Measurements from ENCODE around the gene ARHGEF40. TPM values are rescaled to one million over a fixed set of nuclear protein-coding genes. Genes with fewer than 3 reads are reported as not detected.

The ARHGEF40 gene
- polyA plus RNA-seq, 1 donor, result 82.7 TPM

DNA sequence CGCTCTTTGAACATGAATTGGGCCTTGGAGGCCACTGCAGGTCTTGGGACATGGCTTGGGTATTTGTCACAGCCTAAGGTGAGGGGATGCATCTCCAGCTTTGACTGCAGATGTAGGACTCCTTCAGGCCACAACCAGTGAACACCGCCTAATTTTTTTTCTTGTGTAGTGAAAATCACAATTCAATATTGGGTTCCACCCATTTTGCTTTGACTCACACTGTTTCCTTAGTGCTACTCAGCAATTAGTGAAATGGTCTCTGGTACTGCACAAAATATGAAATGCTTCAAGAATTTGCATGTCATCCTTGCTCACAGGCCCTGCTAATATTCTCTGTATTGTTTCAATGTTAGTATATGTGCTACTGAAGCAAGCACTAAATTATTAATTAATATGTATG is 43.3 kb downstream of the ARHGEF40 start:
- no peak for DNase-seq

DNA sequence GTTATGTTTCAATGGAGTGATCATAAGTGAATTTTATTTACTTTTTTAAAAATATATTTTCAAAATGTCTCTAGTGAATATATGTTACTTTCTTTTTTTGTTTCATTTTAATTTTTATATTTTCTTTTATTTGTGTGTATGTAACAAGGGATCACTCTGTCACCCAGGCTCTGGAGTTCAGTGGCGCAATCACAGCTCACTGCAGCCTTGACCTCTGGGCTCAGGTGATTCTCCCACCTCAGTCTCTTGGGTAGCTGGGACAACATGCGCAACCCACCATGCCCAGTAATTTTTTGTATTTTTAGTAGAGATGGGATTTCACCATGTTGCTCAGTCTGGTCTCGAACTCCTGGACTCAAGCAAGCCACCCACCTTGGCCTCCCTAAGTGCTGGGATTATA is 48.8 kb downstream of the ARHGEF40 start:
- DNase-seq, result no peak

DNA sequence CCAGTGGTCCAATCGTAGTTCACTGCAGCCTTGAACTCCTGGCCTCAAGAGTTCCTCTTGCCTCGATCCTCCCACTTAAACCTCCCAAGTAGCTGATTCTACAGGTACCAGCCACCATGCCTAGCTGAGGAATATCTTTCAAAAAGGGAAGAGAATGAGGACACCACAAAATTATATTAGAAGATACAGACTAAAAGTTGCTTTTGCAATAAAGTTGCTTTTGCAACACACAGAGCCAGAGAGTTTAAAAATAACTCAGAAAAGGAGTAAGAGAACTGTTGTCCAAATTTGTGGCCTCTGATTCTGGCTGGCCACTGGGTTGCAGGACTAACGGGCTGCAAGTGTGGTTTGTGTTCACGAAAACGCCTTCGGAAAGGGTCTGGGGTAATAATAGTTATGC is 50.6 kb downstream of the ARHGEF40 start:
- no peak for DNase-seq

DNA sequence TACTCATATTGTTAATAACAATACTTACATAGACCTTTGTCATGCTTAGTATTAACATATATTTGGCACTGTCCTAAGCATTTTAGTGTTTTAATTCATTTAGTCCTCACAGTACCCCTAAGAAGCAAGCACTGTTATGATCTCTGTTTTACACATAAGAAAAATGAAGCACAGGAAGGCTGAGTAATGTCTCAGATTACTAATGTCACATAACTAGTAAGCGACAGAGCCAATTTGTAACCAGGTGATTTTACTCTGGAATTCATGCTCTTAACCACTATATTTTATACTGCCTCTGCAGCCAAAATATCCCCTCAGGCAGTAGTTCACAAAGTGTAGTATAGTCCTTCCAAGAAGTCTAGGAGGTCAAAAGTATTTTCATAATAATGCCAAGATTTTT is 51.0 kb downstream of the ARHGEF40 start:
- DNase-seq, result no peak

DNA sequence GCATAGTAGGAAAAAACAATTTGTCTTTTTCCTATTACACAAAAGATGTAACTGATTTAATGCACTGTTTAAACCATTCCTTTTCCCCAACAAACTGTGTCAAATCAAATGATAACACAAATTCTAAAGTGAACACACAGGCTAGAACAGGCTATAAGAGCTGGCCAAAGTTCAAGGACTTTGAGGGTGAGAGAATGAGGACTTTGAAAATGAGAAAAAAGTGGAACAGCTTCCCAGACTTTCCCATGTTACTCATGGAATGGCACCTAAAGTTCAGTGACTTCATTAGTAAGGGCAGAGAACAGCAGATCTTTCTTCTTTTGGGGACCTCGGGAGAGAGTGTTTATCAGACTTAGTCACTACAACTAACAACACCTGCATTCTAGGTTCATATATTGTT is 53.3 kb downstream of the ARHGEF40 start:
- DNase-seq, result no peak

DNA sequence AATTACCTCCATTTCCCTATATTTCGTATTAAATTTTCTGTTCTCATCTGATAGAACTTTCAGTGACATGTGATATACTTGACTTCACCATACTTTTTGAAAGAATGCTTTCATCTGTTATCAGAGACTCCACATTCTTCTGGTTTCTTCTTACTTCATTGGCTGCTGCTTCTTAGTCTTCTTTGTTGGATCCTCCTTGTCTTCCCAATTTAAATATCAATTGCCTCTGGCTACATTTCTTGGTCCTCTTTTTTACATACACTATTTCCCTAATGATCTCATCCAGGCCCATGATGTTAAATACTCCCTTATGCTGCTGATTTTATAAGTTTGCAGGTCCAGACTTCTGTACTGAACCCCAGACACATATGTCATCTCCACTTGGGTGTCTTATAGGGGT is 63.8 kb downstream of the ARHGEF40 start:
- no peak for DNase-seq

DNA sequence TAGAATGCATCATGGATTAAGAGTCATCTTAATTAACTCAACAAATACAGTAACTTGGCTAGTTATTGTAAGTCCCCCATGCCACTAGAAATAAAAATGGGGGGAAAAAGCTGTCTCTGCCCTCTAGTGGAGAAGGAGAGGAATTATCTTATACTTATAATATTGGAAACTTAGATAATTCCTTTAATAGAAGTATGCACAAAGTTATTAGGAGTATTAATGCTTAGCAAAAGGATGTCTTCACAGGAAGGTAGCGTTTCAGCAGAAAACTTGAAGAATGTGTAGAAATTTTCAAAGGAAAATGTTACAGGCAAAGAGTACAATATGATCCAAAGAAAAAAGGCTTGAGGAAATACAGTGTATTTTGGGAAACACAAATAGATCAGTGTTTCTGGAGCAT is 65.9 kb downstream of the ARHGEF40 start:
- peak; percentile 1 for DNase-seq

Other genes starting within 250 kb of the ARHGEF40 start
- 1.2 TPM for gene RNASE3, start 178.9 kb upstream of the ARHGEF40 start, polyA plus RNA-seq (ENCODE audit: insufficient read length)
- 1.1 TPM for gene RNASE2, start 114.8 kb upstream of the ARHGEF40 start, polyA plus RNA-seq (ENCODE audit: insufficient read length)
- 124 TPM for gene METTL17, start 80.3 kb upstream of the ARHGEF40 start, polyA plus RNA-seq (ENCODE audit: insufficient read length)
- 1.3 TPM for gene SLC39A2, start 71.0 kb upstream of the ARHGEF40 start, polyA plus RNA-seq (ENCODE audit: insufficient read length)
- gene NDRG2, start 45.2 kb upstream of the ARHGEF40 start, polyA plus RNA-seq (ENCODE audit: insufficient read length), result 175 TPM
- gene TPPP2, start 40.1 kb upstream of the ARHGEF40 start, polyA plus RNA-seq (ENCODE audit: insufficient read length), result 2.7 TPM
- 0.68 TPM for gene RNASE13, start 35.5 kb upstream of the ARHGEF40 start, polyA plus RNA-seq (ENCODE audit: insufficient read length)
- gene RNASE7, start 27.9 kb upstream of the ARHGEF40 start, polyA plus RNA-seq (ENCODE audit: insufficient read length), result 0.55 TPM
- not detected for gene RNASE8, start 12.5 kb upstream of the ARHGEF40 start, polyA plus RNA-seq (ENCODE audit: insufficient read length)
- 22.8 TPM for gene ZNF219, start 28.4 kb downstream of the ARHGEF40 start, polyA plus RNA-seq (ENCODE audit: insufficient read length)
- 1.3 TPM for gene TMEM253, start 30.8 kb downstream of the ARHGEF40 start, polyA plus RNA-seq (ENCODE audit: insufficient read length)
- 0.05 TPM for gene OR5AU1, start 85.8 kb downstream of the ARHGEF40 start, polyA plus RNA-seq (ENCODE audit: insufficient read length)
- gene HNRNPC, start 199.1 kb downstream of the ARHGEF40 start, polyA plus RNA-seq (ENCODE audit: insufficient read length), result 908 TPM
- gene RPGRIP1, start 209.8 kb downstream of the ARHGEF40 start, polyA plus RNA-seq (ENCODE audit: insufficient read length), result 0.58 TPM

Data from left kidney (tissue), 2 donors.